HG03521 (cell line): Measurements from ENCODE around the gene SP6.
A peak's percentile ranks its signal among the peaks of the same experiment; 100 is the strongest.

Experiments
- ATAC-seq: cut with Tn5 transposase; IDR thresholded peaks from one replicate; pipeline ENCODE4 v1.9.1; 2021; ENCODE audit warnings: mild to moderate bottlenecking, moderate library complexity; ENCODE audit not compliant: unreplicated experiment

SP6 gene

DNA sequence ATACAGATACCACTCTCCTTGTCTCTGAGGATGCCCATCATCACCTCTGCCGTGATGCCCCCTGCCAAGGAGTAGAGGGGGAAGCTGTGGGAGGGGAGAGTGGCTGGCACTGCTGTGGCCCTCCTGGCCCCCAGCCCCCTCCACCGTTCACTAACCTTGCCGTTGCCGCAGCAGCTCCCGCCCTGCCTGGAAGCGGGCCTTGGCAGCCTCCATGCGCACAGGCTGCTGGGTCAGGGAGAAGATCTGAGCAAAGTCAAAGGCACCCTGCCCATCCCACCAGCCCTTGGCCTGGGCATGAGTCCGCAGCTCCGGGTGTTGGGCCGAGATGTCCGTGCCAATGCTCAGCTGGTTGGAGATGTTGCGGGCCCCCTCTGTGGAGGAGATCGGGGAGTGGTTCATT is 12.3 kb downstream of the SP6 start:
- ATAC-seq, result no peak

DNA sequence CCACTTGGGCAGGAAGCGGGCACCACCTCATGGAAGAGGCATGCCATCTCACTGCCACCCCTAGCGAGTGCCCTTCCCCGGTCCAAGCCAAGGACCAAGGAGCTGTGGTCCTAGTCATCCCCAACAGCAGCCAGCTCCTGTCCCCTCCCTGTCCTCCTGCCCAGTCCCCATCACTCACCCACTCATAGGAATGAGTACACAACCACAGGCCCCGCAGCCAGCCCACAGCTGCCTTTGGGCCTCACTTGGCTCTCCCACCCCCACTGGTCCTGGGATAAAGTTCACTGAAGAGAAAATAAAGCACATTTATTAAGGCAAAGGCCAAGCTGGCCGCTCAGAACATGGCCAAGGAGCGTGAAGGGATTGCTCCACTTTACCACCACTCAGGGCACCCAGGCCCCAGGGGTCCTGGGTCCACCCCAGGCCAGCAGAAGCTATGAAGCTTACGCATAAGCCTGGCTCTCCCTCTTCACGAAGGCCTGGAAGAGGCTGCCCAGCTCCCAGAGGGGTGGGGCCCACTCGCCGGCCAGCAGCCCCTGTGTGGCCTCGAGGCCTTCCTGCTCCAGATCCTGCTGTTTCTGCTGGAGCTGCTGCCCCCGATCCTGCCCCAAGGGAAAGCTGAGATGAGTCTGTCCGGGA is 13.4 kb downstream of the SP6 start:
- no peak for ATAC-seq

DNA sequence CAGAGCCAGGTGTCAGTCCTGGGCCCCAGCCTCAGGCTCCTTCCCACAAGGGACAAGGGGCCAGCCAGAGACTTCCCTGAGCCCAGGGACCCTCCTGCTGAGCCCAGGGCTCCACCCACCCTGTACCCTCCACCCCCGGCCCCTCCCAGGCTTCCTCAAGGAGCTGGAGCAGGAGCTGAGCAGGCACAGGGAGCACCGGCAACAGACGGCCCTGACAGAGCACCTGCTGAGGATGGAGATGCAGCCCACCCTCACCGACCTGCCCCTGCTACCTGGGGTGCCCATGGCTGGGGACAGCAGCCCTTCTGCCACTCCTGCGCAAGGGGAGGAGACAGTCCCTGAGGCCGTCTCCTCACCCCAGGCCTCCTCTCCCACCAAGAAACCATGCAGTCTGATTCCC is 14.4 kb downstream of the SP6 start:
- ATAC-seq, result no peak

DNA sequence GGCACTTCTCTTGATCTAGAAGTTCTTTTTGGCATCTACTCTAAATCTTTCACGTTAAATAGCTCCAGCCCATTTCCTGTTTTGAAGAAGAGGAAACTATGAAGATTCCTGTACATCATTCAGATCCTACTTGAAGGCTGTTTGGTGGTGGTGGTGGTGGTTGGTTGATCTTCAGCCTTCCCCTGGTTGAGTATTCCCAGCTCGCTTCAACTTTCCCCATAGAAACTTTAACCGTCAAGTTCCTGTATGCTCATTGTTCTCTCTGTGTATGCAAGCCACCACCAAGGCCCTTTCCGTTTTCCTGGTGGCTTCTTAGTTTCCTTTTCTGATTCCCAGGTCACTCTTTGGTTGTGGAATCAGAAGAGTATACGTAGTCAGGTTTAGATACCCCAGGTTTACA is 16.2 kb downstream of the SP6 start:
- ATAC-seq, result no peak

DNA sequence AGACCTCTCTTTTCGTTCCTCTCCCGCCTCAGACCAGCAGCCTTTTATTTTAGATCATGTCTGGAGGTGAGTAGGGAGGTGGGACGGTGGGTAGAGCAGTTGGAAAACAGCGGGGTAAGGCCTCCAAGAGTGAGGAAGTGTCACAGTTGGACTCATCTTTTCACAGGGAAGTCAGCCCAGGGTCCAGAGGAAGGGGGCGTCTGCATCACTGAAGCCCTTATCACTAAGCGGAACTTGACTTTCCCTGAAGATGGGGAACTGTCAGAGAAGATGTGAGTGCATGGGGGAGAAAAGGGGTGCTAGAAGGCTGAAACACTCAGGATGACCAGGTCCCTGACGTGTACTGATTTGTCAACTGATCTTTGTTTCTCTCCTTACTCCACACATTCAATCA is 19.0 kb downstream of the SP6 start:
- no peak for ATAC-seq

DNA sequence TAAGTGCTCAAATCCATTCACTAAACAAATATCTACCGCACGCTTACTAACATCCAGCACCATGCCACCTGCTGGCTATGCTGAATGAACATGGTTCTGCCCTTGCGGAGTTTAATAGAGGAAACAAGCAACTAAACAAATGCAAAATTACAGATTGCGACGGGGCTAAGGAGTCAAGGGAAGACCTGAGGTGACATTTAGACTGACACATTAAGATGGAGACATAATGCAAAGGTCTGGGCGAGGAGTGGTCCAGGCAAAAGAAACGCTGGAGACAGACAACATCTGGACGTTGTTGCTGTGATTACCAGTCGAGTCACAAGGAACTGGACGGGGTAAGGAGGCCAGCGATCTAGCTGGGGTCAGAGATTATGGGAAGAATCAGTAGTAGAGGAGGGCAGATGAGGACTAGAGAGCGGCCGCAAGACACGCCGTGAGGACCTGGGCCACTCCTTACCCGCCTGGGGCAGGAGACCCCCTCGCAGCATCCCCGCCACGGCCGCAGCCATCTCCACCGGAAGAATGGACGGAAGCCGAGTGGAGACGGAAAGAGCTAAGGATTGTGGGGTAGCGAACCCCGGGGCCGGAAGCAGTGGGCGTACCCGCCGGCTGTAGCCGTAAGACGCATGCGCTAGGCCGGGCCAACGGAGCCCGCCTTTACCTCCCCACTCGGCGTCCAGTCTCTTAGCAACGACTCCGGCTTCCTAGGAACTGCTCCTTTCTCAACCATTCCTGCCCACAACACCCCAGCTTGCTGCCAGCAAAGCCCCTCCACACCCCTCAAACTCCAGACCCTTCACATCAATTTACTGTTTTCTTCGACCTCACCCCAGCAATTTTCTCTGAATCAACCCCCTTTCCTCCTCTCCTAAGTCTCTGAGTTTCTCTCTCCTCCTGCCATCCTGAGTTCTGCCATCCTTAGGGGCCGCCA is 19.7 kb downstream of the SP6 start, which contains the start of the genes LRRC46 and MRPL10:
TSS of gene LRRC46 (plus strand) at position 668 of the 931 bp plus-strand sequence. CDS start 320 bp downstream, outside the sequence.
TSS of gene MRPL10 (minus strand) at position 539 of the 931 bp plus-strand sequence. CDS start at position 509, 30 bp downstream.
- ATAC-seq, result peak; percentile 75

DNA sequence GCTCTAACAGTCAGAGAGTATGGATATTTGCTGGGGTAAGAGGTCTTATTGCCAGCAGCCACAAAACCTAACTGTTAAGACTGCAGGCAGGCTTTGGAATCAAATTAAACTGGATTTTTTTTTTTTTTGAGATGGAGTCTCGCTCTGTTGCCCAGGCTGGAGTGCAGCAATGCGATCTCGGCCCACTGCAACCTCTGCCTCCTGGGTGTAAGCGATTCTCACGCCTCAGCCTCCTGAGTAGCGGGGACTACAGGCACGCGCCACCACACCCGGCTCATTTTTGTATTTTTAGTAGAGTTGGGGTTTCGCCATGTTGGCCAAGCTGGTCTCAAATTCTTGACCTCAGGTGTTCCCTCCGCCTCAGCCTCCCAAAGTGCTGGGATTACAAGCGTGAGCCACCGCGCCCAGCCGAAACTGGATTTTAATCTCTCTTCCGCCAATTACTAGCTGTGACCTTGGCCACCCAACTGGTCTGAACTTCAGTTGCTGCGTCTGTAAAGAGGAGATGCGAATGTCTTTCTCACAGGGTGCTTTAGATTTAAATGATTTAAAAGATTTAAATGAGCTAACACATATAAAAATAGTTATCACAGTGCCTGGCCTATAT is 20.5 kb downstream of the SP6 start:
- ATAC-seq, result no peak

DNA sequence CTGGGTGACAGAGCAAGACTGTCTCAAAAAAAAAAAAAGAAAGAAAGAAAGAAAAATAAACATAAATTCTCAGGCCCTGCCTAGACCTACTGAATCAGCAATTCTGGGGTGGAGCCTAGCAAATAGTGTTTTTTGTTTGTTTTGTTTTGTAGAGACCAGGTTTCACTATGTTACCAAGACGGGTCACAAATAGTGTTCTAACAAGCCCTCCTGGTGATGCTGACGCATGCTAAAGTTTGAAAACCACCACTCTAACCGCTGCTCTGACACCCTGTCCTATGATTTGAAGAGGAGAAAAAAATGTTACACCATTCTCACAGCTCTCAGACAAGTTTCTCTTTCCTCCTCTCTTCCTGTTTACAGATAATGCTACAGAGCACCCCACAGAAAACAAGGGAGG is 21.1 kb downstream of the SP6 start:
- no peak for ATAC-seq

DNA sequence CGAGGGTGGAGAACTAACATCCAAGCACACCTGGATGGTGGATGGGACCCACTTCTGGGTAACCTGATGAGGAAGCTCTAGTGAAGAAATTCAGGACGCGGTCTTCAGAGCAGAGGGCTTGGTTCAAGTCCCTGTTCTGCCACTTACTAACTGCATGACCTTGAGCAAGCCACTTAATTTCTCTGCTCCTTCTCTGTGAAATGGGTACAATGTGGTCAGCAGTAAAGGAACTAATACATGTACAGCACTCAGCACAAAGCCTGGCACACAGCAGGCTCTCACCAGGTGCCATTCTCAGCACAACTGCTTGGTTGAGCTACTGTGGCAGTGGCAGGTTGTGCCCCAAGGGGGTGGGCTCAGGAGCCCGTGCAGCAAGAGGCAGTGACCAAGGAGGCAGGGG is 27.4 kb downstream of the SP6 start:
- no peak for ATAC-seq

DNA sequence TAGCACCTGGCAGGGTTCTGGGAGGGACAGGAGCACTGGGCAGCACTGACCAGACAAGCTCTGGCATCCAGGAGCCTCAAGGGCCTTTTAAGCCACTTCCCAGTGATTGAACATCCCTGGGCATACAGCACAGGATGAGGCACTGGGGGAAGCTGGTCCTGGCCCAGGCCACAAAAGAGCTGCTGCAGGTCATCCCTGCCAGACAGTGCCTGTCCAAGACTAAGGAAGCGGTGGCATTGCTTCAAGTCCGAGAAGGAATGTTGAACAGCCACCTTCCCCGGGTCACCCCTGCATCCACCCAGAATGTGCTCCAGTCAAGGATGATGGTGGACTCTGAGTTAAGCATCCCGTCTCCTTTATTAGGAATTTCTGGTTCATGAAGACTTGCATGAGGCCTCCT is 28.2 kb downstream of the SP6 start:
- ATAC-seq, result no peak

DNA sequence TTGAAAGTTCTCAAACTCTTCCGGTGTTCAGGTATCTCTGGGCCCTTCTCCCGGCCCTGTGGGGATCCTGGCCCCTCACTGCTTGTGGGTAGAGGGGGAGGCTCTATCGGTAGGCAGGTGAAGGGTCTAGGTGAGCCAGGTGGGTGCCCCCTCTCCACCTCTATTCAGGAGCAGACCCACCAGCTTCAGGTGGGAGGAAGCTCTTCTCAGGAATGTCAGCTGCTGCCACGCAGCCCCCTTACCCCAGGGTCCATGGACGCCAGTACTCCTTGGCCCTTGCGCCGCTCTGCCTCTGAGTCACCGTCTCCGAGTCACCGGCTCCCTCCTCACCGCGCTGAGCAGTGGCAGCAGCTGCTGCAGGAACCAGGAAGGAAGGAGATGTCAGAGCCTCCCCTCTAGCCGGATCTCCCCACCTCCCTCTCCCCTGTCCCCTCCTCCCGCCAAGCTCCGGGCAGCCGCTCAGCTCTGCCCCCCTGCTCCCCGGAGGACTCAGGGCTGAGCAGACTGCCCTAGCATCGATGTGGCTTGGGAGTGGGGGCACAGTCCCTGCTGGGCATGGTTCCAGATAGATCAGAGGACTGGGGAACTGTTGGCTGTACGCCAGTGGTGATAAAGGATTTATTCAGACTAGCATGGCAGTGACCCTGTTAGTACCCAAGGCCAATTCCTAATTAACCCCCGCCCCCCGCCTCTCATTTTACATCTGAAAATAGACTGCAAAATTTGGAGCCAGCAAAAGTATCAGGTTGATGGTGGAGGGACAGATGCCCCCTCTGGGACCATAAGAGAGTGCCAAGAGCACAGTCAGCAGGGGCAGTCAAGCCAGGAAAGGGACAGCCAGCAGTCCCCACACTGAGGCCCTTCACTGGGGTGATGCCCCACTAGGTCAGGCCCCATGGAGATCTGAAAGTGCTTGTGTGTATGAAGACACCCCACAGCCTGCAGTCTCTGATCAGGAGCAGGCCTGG is 29.3 kb downstream of the SP6 start, which contains the start of gene OSBPL7:
TSS of gene OSBPL7 (minus strand) at position 371 of the 968 bp plus-strand sequence. CDS start 1,516 bp downstream, outside the sequence.
- ATAC-seq, result peak; percentile 45

DNA sequence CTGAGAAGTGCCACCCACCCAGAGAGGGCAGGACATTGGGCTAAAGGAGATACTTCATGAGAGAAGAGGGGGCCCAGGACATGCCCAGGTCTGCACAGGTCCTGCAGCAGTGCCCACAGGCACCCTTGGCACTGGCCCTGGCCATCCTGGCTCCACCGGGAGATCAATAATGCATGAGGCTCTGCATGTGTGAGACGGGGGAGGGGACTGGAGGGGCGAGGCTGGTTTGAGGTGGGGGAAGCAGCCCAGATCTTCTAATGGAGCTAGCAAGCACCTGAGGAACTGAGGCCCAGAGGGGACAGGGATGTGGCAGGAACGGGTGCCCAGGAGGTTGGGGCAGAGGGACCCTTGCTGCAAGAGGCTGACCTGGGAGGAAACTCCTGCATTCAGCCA is 29.9 kb downstream of the SP6 start:
- ATAC-seq, result no peak

DNA sequence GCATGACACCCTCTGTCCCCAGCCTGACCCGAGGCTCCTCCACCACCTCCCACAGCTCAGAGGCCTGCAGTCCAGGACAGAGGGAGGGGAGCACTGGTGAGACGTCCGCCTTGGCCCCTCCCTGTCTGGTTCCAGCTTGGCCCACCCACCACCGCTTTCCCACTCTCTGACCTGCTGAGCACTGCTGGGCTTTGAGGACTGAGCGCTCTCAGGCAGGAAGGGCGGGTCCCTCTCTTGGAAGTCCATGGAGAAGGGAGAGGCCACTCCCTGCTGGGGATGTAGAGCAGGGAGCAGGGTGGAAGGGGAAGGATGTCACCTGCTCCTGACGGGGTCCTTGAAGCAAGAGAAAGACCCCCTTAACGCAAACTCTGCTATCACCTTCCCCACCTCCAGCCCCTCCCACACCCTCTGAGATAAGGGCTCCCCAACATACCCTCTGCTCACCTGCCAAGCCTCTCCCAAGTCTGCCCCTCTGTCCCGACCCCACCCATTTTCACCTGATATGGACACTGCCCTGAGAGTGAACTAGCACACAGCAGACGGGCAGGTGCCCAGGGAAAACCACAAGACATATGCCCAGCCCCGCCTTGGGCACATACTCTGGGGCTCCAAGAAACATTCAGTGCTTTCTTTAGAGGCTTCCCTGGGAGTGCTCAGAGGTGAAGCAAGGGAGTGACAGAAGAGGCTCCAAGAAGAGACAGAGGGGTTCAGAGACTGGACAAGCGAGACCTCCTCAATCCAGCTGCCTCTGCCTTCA is 30.8 kb downstream of the SP6 start:
- ATAC-seq, result no peak

DNA sequence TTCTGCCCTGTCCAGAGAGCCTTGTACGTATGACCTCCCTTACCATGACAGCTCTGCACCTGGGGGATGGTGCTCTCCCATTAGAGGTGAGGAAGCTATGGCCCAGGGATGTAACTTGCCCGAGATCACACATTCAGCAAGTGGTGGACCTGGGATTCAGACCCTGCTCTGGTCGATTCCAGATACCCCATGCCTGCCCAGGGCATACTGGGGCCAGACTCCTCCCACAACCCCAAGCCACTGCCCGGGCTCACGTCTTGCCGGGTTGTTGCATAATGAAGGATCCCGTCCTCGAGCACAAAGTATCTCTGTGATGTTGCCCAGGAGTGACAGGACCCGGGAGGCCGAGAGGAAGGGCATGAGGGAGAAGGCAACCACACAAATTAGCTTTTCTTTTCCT is 31.5 kb downstream of the SP6 start:
- ATAC-seq, result no peak

DNA sequence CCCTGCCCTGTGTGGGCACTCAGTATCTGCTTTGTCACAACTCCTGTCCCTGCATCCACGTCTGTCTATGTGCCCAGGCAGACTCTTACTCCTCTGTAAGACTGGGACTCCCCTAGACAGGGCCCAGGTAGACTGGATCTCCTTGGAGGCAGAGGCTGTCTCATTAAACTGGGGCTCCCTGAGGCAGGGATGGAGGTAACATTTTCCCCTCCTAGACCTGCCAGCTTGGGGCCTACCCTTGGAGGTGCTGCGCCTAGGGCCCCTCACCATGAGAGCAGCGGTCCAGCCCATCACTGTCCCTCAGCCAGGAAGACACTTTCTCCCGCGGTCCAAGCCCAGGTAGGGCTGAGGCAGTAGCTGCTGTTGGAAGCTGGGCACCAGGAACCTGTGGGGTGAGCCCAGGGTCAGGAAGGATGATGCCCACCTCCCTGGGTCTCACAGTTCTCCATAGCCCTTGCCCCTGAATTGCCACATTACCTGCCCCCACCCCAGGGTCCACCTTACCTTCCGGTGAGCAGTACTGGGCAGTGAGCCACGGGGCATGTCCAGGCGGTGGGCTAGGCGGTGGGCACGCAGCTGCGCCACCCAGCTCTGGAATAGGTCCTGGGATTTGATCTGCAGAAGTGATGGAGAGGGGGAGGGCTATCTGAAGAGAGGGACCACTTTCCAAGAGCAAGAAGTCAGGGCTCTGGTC is 32.8 kb downstream of the SP6 start:
- ATAC-seq, result no peak

DNA sequence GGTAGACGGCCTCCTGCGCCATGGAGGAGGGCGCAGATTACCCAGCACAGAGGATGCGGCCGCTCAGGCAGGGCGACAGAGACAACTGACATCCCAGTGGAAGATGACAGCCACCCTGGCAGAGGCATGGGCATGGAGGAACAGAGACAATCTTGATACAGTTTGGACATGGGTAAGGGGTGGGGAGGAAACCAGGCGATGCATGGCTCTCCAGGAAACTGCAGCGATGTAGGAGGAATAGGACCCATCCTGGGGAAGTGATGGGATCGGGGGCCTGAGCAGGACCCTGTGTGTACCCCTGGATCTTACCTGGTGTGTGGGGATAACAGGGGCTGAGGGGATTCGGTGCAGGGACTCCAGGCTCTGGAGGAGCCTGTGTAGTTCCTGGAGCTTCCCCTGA is 34.0 kb downstream of the SP6 start:
- ATAC-seq, result no peak

DNA sequence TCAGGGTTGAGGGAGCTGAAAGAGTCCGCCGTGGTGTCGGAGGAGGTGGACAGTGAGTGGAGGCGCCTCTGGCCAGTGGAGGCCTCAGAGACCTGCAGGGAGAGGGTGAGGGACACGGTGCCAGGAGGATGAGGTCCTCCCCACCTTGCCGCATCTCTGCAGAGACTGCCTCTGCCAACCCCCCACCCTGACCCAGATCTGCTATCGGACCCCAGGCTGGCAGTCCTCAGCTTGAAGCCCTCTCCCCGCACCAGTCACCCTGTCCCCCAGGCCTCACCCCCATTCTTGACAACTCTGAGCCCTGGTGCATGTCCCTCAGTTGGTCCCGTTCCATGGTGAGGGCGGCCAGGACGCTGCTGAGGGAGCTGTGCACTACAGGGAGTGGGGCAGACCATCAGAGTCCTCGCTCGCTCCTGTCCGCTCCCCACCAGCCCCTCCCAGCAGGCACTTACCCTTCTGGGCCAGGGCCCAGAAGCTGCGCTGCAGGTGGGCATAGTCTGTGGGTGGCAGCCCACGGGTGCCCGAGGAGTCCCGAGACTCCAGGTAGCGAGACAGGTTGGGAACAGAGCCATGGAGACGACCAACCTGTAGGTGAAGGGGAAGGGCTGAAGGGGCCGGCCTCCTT is 34.7 kb downstream of the SP6 start:
- no peak for ATAC-seq

DNA sequence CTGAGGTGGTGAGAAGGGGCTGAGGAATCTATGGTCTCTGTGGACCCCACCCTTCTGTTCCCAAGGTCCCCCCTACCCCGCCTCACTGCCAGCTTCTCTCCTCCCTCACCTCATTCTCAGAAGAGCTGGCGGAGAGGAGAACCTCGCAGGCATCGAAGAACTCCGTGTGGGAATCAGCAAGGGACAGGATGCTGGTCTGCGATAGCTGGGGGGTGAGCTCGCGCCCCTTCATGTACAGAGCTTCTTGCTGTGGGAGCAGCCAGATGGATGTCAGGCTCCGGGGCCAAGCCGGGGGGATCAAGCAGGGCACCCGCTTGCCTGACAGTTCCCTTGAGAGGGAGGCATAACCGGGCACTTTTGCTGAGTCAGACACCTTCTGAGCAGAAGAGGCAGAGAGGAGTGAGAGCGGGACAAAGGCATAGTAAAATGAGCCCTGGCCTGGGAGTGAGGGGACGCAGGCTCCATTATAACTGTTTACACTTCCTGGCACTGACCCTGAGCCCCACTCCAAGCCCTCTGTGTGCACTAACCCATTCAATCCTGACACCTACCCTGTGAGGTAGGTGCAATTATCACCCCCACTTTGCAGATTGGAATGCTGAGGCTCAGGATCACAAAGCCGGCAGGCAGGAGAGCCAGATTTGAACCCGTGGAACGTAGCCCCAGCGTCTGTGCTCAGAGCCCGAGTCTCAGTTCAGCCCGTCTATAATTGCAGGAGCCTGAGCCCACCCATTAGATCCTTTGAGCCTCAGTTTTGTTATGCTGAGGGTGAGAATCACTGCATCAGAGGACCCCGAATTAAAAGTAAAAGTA is 35.7 kb downstream of the SP6 start:
- no peak for ATAC-seq
